CD8-positive, alpha-beta memory T cell (primary cell): Measurements from ENCODE around the gene CSMD2. TPM values are rescaled to one million over a fixed set of nuclear protein-coding genes. Genes with fewer than 3 reads are reported as not detected.
"Not testable (repeated sequence)": the region's sequence is repeated elsewhere in the genome, so short reads cannot be mapped to it uniquely, and the experiment has no call there.

Experiments used
- CTCF ChIA-PET: fragments of 350-600 bp; sonication (Branson Sonifier 250); formaldehyde crosslinking; loops from one replicate; lab custom pipeline; 2021; ENCODE audit warnings: antibody characterized with exemption; lab: Charles Lee
- POLR2A ChIA-PET: fragments of 350-600 bp; sonication (Branson Sonifier 250); formaldehyde crosslinking; loops from one replicate; lab custom pipeline; 2021; ENCODE audit warnings: antibody characterized with exemption; lab: Charles Lee
- DNase-seq, 5 donors: peaks; one replicate each; pipeline versions ENCODE4 v3.0.0 to v3.0.0-alpha.2; 2020 to 2022; ENCODE audit warnings: mixed read lengths in 1 of 5
- H3K27ac ChIP-seq: one replicate; pipeline ENCODE4 v1.7.0; 2013; ENCODE audit warnings: low read depth, mild to moderate bottlenecking, low read length, moderate library complexity
- H3K27me3 ChIP-seq: 2 replicates; pipeline ENCODE4 v1.7.0; 2013; ENCODE audit warnings: low read length, mild to moderate bottlenecking; ENCODE audit not compliant: insufficient read depth, poor library complexity, severe bottlenecking
- H3K36me3 ChIP-seq: 2 replicates; pipeline ENCODE4 v1.7.0; 2013; ENCODE audit warnings: mild to moderate bottlenecking, low read length, moderate library complexity; ENCODE audit not compliant: insufficient read depth
- H3K4me1 ChIP-seq: 2 replicates; pipeline ENCODE4 v1.7.0; 2013; ENCODE audit warnings: mild to moderate bottlenecking, low read length, moderate library complexity; ENCODE audit not compliant: insufficient read depth
- H3K4me3 ChIP-seq: 2 replicates; pipeline ENCODE4 v1.7.0; 2013; ENCODE audit warnings: mild to moderate bottlenecking, low read length
- H3K9me3 ChIP-seq: 2 replicates; pipeline ENCODE4 v1.7.0; 2013; ENCODE audit warnings: mild to moderate bottlenecking, low read length
- H3K27ac Mint-ChIP-seq, 8 donors: one replicate each; pipeline ENCODE4 v1.8.0; 2020 to 2021; ENCODE audit warnings: mixed read lengths in 8 of 8, mild to moderate bottlenecking in 6 of 8, inconsistent platforms in 3 of 8, moderate library complexity in 3 of 8
- H3K27me3 Mint-ChIP-seq, 2 donors: one replicate each; pipeline ENCODE4 v1.8.0; 2020 to 2021; ENCODE audit warnings: mixed read lengths in 2 of 2, mild to moderate bottlenecking in 1 of 2, moderate library complexity in 1 of 2
- H3K36me3 Mint-ChIP-seq, 3 donors: one replicate each; pipeline ENCODE4 v1.8.0; 2020 to 2021; ENCODE audit warnings: mixed read lengths in 3 of 3, inconsistent platforms in 1 of 3, mild to moderate bottlenecking in 1 of 3
- H3K4me1 Mint-ChIP-seq, 3 donors: one replicate each; pipeline ENCODE4 v1.8.0; 2020 to 2021; ENCODE audit warnings: mixed read lengths in 3 of 3, inconsistent platforms in 1 of 3, mild to moderate bottlenecking in 1 of 3
- H3K4me3 Mint-ChIP-seq, 7 donors: one replicate each; pipeline ENCODE4 v1.8.0; 2020 to 2021; ENCODE audit warnings: mixed read lengths in 7 of 7, mild to moderate bottlenecking in 6 of 7, moderate library complexity in 4 of 7, inconsistent platforms in 2 of 7
- H3K9me3 Mint-ChIP-seq, 5 donors: one replicate each; pipeline ENCODE4 v1.8.0; 2020 to 2022; ENCODE audit warnings: mixed read lengths in 5 of 5, mild to moderate bottlenecking in 3 of 5, moderate library complexity in 2 of 5, inconsistent platforms in 1 of 5
- polyA plus RNA-seq: library from polyadenylated mRNA; unstranded; fragments of 300-500 nt; fragmentation: Illumina TruSeq; gene quantifications from one replicate; pipeline ENCODE4 v1.2.3, GENCODE V29; 2021
- total RNA-seq, 2 experiments: library from RNA; stranded (reverse); gene quantifications; one replicate each; pipeline ENCODE4 v1.2.3, GENCODE V29; 2021

The CSMD2 gene
- total and polyA plus RNA-seq, 3 experiments from 2014 or later: not detected

DNA sequence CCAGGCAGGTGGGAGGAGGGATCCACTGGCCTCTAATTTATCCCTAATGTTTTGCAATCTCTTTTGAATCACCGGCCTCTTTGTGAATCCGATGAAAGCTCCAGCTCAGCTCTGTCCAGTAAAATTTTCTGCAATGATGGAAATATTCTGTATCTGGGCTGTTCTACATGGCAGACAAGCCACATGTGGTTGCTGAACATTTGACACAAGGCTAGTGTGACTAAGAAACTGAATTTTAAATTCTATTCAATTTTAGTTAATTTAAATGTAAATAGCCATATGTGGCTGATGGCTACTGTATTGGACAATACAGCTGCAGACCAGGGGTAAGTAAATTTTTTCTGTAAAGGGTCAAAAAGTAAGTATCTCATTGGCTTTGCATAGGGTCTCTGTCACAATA is 135.1 kb downstream of the CSMD2 start:
- H3K36me3 ChIP-seq: no peaks in the 10 kb centered on the region
- no peaks in the 10 kb centered on the region for H3K9me3 ChIP-seq
- no peaks in the 10 kb centered on the region for H3K4me1 ChIP-seq
- no peak for DNase-seq
- CTCF ChIA-PET: no interaction called here
- POLR2A ChIA-PET: no interaction called here
- H3K4me1 Mint-ChIP-seq: no peaks in the 10 kb centered on the region
- no peaks in the 10 kb centered on the region for H3K9me3 Mint-ChIP-seq
- no peak overlapping the region for H3K4me3 ChIP-seq
- H3K27me3 ChIP-seq: no peaks in the 10 kb centered on the region
- H3K36me3 Mint-ChIP-seq: no peaks in the 10 kb centered on the region
- H3K27ac Mint-ChIP-seq: no peak overlapping the region
- peaks cover 3 to 33% of the 10 kb centered on the region in 2 donors for H3K27me3 Mint-ChIP-seq
- no peak overlapping the region for H3K27ac ChIP-seq
- no peak overlapping the region for H3K4me3 Mint-ChIP-seq

GRCh38 chr1:34029515-34029914 is 135.5 kb downstream of the CSMD2 start:
- H3K36me3 Mint-ChIP-seq: no peaks in the 10 kb centered on the region
- ChIA-PET POLR2A (no interaction called here), CTCF (no interaction called here)
- Histone ChIP-seq H3K27me3 (no peaks in the 10 kb centered on the region), H3K4me1 (no peaks in the 10 kb centered on the region), H3K9me3 (no peaks in the 10 kb centered on the region), H3K27ac (no peak overlapping the region), H3K36me3 (no peaks in the 10 kb centered on the region), H3K4me3 (no peak overlapping the region)
- H3K27me3 Mint-ChIP-seq: peaks cover 3 to 37% of the 10 kb centered on the region in 2 donors
- no peaks in the 10 kb centered on the region for H3K9me3 Mint-ChIP-seq
- H3K4me1 Mint-ChIP-seq: no peaks in the 10 kb centered on the region
- no peak overlapping the region for H3K4me3 Mint-ChIP-seq
- no peak overlapping the region for H3K27ac Mint-ChIP-seq
- no peak for DNase-seq

- H3K9me3 ChIP-seq: no peaks in the 10 kb centered on the region
- POLR2A ChIA-PET: no interaction called here
- H3K4me3 ChIP-seq: no peak overlapping the region
- H3K9me3 Mint-ChIP-seq: no peaks in the 10 kb centered on the region
- H3K36me3 Mint-ChIP-seq: no peaks in the 10 kb centered on the region
- H3K4me1 Mint-ChIP-seq: no peaks in the 10 kb centered on the region
- CTCF ChIA-PET: no interaction called here
- H3K4me1 ChIP-seq: no peaks in the 10 kb centered on the region
- no peaks in the 10 kb centered on the region for H3K36me3 ChIP-seq
- no peaks in the 10 kb centered on the region for H3K27me3 ChIP-seq
- H3K27me3 Mint-ChIP-seq: peaks cover 2 to 38% of the 10 kb centered on the region in 2 donors
- DNase-seq: no peak
- no peak overlapping the region for H3K4me3 Mint-ChIP-seq
- no peak overlapping the region for H3K27ac Mint-ChIP-seq
- H3K27ac ChIP-seq: no peak overlapping the region
Measured at GRCh38 chr1:34028381-34029055, 136.5 kb downstream of the CSMD2 start.

GRCh38 chr1:34025675-34026074 is 139.4 kb downstream of the CSMD2 start:
- Histone ChIP-seq H3K4me3 (no peak overlapping the region), H3K9me3 (no peaks in the 10 kb centered on the region), H3K27me3 (no peaks in the 10 kb centered on the region), H3K4me1 (no peaks in the 10 kb centered on the region), H3K27ac (no peak overlapping the region), H3K36me3 (no peaks in the 10 kb centered on the region)
- DNase-seq: no peak
- no peak overlapping the region for H3K4me3 Mint-ChIP-seq
- no peak overlapping the region for H3K27ac Mint-ChIP-seq
- H3K27me3 Mint-ChIP-seq: peaks cover 13 to 44% of the 10 kb centered on the region in 2 donors
- H3K4me1 Mint-ChIP-seq: no peaks in the 10 kb centered on the region
- no peaks in the 10 kb centered on the region for H3K36me3 Mint-ChIP-seq
- POLR2A ChIA-PET: no interaction called here
- CTCF ChIA-PET: no interaction called here
- H3K9me3 Mint-ChIP-seq: peaks cover 0 to 1% (median 0%) of the 10 kb centered on the region in 5 donors

- POLR2A ChIA-PET: no interaction called here
Measured at GRCh38 chr1:34024485-34024884, 140.5 kb downstream of the CSMD2 start.

GRCh38 chr1:34019741-34020552 is 145.1 kb downstream of the CSMD2 start:
- Histone ChIP-seq H3K27ac (no peak overlapping the region), H3K36me3 (no peaks in the 10 kb centered on the region), H3K27me3 (no peaks in the 10 kb centered on the region), H3K4me3 (no peak overlapping the region), H3K9me3 (no peaks in the 10 kb centered on the region), H3K4me1 (no peaks in the 10 kb centered on the region)
- no peak for DNase-seq
- no peaks in the 10 kb centered on the region for H3K36me3 Mint-ChIP-seq
- H3K9me3 Mint-ChIP-seq: peaks cover 0 to 4% (median 0%) of the 10 kb centered on the region in 5 donors
- CTCF ChIA-PET: no interaction called here
- peaks cover 18 to 34% of the 10 kb centered on the region in 2 donors for H3K27me3 Mint-ChIP-seq
- POLR2A ChIA-PET: no interaction called here
- no peak overlapping the region for H3K4me3 Mint-ChIP-seq
- no peak overlapping the region for H3K27ac Mint-ChIP-seq
- no peaks in the 10 kb centered on the region for H3K4me1 Mint-ChIP-seq

More at GRCh38 chr1:34024485-34024884, 140.5 kb downstream of the CSMD2 start:
- H3K36me3 ChIP-seq: no peaks in the 10 kb centered on the region
- Mint-ChIP-seq H3K36me3 (no peaks in the 10 kb centered on the region), H3K4me3 (no peak overlapping the region), H3K4me1 (no peaks in the 10 kb centered on the region), H3K27me3 (peaks cover 13 to 51% of the 10 kb centered on the region in 2 donors), H3K9me3 (peaks cover 0 to 2% (median 0%) of the 10 kb centered on the region in 5 donors), H3K27ac (no peak overlapping the region)
- H3K27me3 ChIP-seq: no peaks in the 10 kb centered on the region
- CTCF ChIA-PET: no interaction called here
- no peaks in the 10 kb centered on the region for H3K9me3 ChIP-seq
- DNase-seq: no peak
- no peak overlapping the region for H3K27ac ChIP-seq
- no peak overlapping the region for H3K4me3 ChIP-seq
- no peaks in the 10 kb centered on the region for H3K4me1 ChIP-seq

- Histone ChIP-seq H3K27ac (no peak overlapping the region), H3K4me3 (no peak overlapping the region), H3K9me3 (no peaks in the 10 kb centered on the region), H3K27me3 (no peaks in the 10 kb centered on the region), H3K36me3 (no peaks in the 10 kb centered on the region), H3K4me1 (no peaks in the 10 kb centered on the region)
- H3K9me3 Mint-ChIP-seq: peaks cover 0 to 4% (median 0%) of the 10 kb centered on the region in 5 donors
- DNase-seq: no peak
- H3K27me3 Mint-ChIP-seq: peaks cover 23 to 33% of the 10 kb centered on the region in 2 donors
- POLR2A ChIA-PET: no interaction called here
- no peak overlapping the region for H3K27ac Mint-ChIP-seq
- H3K36me3 Mint-ChIP-seq: no peaks in the 10 kb centered on the region
- H3K4me3 Mint-ChIP-seq: no peak overlapping the region
- no peaks in the 10 kb centered on the region for H3K4me1 Mint-ChIP-seq
- CTCF ChIA-PET: no interaction called here
Measured at GRCh38 chr1:34018285-34018684, 146.7 kb downstream of the CSMD2 start.

DNA sequence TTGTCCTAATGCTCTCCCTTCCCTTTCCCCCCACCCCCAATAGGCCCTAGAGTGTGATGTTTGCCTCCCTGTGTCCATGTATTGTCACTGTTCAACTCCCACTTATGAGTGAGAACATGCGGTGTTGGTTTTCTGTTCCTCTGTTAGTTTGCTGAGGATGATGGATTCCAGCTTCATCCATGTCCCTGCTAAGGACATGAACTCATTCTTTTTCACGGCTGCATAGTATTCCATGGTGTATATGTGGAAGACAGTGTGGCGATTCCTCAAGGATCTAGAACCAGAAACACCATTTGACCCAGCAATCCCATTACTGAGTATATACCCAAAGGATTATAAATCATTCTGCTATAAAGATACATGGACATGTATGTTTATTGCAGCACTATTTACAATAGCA is 148.7 kb downstream of the CSMD2 start:
- H3K4me1 Mint-ChIP-seq, H3K27me3 ChIP-seq, H3K36me3 ChIP-seq, H3K9me3 Mint-ChIP-seq, CTCF ChIA-PET, H3K36me3 Mint-ChIP-seq, H3K4me1 ChIP-seq, H3K27ac Mint-ChIP-seq, POLR2A ChIA-PET, DNase-seq, H3K27ac ChIP-seq, H3K4me3 ChIP-seq, H3K9me3 ChIP-seq: not testable (repeated sequence)
- peaks cover 17 to 26% of the 10 kb centered on the region in 2 donors for H3K27me3 Mint-ChIP-seq
- H3K4me3 Mint-ChIP-seq: peak overlapping the region in 1 of 7 donors; percentile 52
